ENCODE results near the gene TBL1XR1.

DNA sequence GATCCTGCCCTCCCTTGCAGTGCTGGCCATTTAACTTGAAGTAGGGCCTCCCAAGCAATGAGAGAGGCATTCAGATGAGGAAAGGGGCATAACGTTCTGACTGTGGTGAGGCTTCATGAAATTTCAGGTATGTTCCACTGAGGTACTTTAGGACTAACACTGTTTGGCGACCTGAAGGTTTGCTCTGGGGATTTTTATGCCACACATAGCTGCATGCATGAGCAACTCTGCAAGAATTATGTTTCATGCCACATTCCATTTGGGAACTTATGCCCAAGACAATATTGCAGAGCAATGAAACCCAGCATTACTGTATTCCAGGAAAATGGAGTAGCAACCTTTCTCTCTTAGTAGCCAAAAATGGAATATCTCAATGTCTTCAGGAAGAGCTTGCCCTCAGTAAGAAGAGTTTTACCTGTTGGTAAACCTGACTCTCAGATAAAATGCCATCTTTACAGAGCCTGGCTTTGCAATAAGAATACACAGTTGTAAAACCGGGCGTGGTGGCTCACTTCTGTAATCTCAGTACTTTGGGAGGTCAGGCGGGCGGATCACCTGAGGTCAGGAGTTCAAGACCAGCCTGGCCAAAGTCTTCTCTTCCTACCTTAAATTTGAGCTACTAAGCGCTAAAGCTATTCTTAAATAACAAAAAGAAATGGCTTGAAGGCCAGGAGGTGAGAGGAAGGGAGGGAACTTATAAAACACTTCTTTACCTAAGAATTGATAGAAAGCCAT lies 16.7 kb upstream of the TBL1XR1 start:
- TF ChIP-seq CTCF (CRISPR knock-in tag; IDR thresholded peaks at IDR 0.05) (no peak), XBP1 (CRISPR knock-in tag; IDR thresholded peaks at IDR 0.05) (no peak), POLR2A (IDR thresholded peaks at IDR 0.05; ENCODE audit: insufficient read depth in 1 of 2, low read depth in 2 of 2, low read length in 2 of 2) (no peak), SAP130 (CRISPR knock-in tag; IDR thresholded peaks at IDR 0.05; ENCODE audit: low read depth) (no peak), ETV6 (CRISPR knock-in tag; conservative IDR thresholded peaks at IDR 0.05) (no peak), REPIN1 (CRISPR knock-in tag; IDR thresholded peaks at IDR 0.05; ENCODE audit: borderline replicate concordance, low read depth) (no peak), PRDM10 (CRISPR knock-in tag; IDR thresholded peaks at IDR 0.05; ENCODE audit: low read depth) (no peak), ZNF747 (CRISPR knock-in tag; IDR thresholded peaks at IDR 0.05; ENCODE audit: borderline replicate concordance) (no peak), ZNF451 (CRISPR knock-in tag; IDR thresholded peaks at IDR 0.05) (no peak), MAX (IDR thresholded peaks at IDR 0.05) (no peak), XRCC5 (optimal IDR thresholded peaks at IDR 0.05; ENCODE audit: low read length) (no peak), SUZ12 (IDR thresholded peaks at IDR 0.05; ENCODE audit: low read depth, low read length) (no peak)
- TF ChIP-seq, protein P1, sequence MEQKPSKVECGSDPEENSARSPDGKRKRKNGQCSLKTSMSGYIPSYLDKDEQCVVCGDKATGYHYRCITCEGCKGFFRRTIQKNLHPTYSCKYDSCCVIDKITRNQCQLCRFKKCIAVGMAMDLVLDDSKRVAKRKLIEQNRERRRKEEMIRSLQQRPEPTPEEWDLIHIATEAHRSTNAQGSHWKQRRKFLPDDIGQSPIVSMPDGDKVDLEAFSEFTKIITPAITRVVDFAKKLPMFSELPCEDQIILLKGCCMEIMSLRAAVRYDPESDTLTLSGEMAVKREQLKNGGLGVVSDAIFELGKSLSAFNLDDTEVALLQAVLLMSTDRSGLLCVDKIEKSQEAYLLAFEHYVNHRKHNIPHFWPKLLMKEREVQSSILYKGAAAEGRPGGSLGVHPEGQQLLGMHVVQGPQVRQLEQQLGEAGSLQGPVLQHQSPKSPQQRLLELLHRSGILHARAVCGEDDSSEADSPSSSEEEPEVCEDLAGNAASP (CRISPR knock-in tag; IDR thresholded peaks at IDR 0.05; ENCODE audit: borderline replicate concordance): no peak
